NCI-H187 treated with DMSO at 0.1 percent for 48 hours (cell line): ENCODE results near the gene ALK.
"Not testable (repeated sequence)": the region's sequence is repeated elsewhere in the genome, so short reads cannot be mapped to it uniquely, and the experiment has no call there.

Source experiments
- DNase-seq: peaks from one replicate; lab custom pipeline; 2025; lab: John Stamatoyannopoulos, UW

ALK gene

GRCh38 chr2:29246383-29247300, 674.7 kb downstream of the ALK start:
- DNase-seq = no peak

GRCh38 chr2:29245742-29246382, 675.5 kb downstream of the ALK start:
- no peak for DNase-seq

GRCh38 chr2:29245035-29245741, 676.2 kb downstream of the ALK start:
- not testable (repeated sequence) for DNase-seq

- DNase-seq = no peak
These were observed 678.6 kb downstream of the ALK start for GRCh38 chr2:29242621-29243375.

- no peak for DNase-seq
These were observed 679.3 kb downstream of the ALK start for GRCh38 chr2:29241955-29242565.

GRCh38 chr2:29241341-29241740, 680.0 kb downstream of the ALK start:
- DNase-seq = no peak

- no peak for DNase-seq
These were observed 680.8 kb downstream of the ALK start for GRCh38 chr2:29240601-29241000.

GRCh38 chr2:29239209-29239960, 682.0 kb downstream of the ALK start:
- DNase-seq = no peak

- DNase-seq = no peak
These were observed 682.9 kb downstream of the ALK start for GRCh38 chr2:29238497-29238896.

- no peak for DNase-seq
These were observed 685.3 kb downstream of the ALK start for GRCh38 chr2:29236074-29236473.

- no peak for DNase-seq
These were observed 686.0 kb downstream of the ALK start for GRCh38 chr2:29235411-29235810.

GRCh38 chr2:29233428-29233827, 688.0 kb downstream of the ALK start:
- DNase-seq = no peak

GRCh38 chr2:29232041-29232440, 689.3 kb downstream of the ALK start:
- DNase-seq = no peak

- no peak for DNase-seq
These were observed 691.7 kb downstream of the ALK start for GRCh38 chr2:29229640-29230039.

GRCh38 chr2:29228947-29229346, 692.4 kb downstream of the ALK start:
- no peak for DNase-seq

GRCh38 chr2:29227935-29228675, 693.3 kb downstream of the ALK start:
- no peak for DNase-seq

GRCh38 chr2:29226808-29227207, 694.6 kb downstream of the ALK start:
- DNase-seq = no peak

GRCh38 chr2:29226375-29226774, 695.0 kb downstream of the ALK start:
- DNase-seq = no peak

GRCh38 chr2:29225814-29226213, 695.6 kb downstream of the ALK start:
- no peak for DNase-seq
